ENCODE data around the gene MON2. TPM values are rescaled to one million over a fixed set of nuclear protein-coding genes. Genes with fewer than 3 reads are reported as not detected.
"Not testable (repeated sequence)": the region's sequence is repeated elsewhere in the genome, so short reads cannot be mapped to it uniquely, and the experiment has no call there.

MON2 gene
- total RNA-seq, 2 donors from 2014 or later = 30.3 to 43.3 TPM

GRCh38 chr12:62505786-62506185 lies 39.2 kb downstream of the MON2 start:
- no peak for DNase-seq
- H3K4me3 ChIP-seq (ENCODE audit: low read length) = no peak overlapping the region
- peaks cover 14% of the 10 kb centered on the region for H3K9me3 ChIP-seq (ENCODE audit: control insufficient read depth, low read length)
- H3K27me3 ChIP-seq (ENCODE audit: control insufficient read depth, insufficient read depth, low read length, poor library complexity, severe bottlenecking) = no peaks in the 10 kb centered on the region
- TF ChIP-seq, protein P1, sequence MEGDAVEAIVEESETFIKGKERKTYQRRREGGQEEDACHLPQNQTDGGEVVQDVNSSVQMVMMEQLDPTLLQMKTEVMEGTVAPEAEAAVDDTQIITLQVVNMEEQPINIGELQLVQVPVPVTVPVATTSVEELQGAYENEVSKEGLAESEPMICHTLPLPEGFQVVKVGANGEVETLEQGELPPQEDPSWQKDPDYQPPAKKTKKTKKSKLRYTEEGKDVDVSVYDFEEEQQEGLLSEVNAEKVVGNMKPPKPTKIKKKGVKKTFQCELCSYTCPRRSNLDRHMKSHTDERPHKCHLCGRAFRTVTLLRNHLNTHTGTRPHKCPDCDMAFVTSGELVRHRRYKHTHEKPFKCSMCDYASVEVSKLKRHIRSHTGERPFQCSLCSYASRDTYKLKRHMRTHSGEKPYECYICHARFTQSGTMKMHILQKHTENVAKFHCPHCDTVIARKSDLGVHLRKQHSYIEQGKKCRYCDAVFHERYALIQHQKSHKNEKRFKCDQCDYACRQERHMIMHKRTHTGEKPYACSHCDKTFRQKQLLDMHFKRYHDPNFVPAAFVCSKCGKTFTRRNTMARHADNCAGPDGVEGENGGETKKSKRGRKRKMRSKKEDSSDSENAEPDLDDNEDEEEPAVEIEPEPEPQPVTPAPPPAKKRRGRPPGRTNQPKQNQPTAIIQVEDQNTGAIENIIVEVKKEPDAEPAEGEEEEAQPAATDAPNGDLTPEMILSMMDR (conservative IDR thresholded peaks at IDR 0.05) = no peak
- H3K27me3 Mint-ChIP-seq (ENCODE audit: insufficient read depth) = no peaks in the 10 kb centered on the region
- peaks cover 51% of the 10 kb centered on the region for H3K36me3 ChIP-seq (ENCODE audit: control insufficient read depth, insufficient read depth, low read length)
- no peaks in the 10 kb centered on the region for H3K4me1 Mint-ChIP-seq
- 93% methylated on average over 1 of the region's 3 CpGs; no CpG with 5 or more reads in 1 of the 2 experiments for WGBS, 2 experiments (ENCODE audit: insufficient coverage in 1 of 2, insufficient read length in 1 of 2)
- H3K27ac Mint-ChIP-seq = no peak overlapping the region
- peaks cover 53% of the 10 kb centered on the region for H3K36me3 Mint-ChIP-seq (ENCODE audit: low read depth)
- no peaks in the 10 kb centered on the region for H3K4me1 ChIP-seq (ENCODE audit: control insufficient read depth, insufficient read depth, low read length)
- H3K9ac ChIP-seq (ENCODE audit: extremely low read depth, low read length, poor library complexity, severe bottlenecking) = no peak overlapping the region
- no peak overlapping the region for H3K27ac ChIP-seq (ENCODE audit: low read depth, low read length)
- peaks cover 9% of the 10 kb centered on the region for H3K9me3 Mint-ChIP-seq
- no peak overlapping the region for H3K4me3 Mint-ChIP-seq

GRCh38 chr12:62512901-62513300 lies 46.3 kb downstream of the MON2 start:
- Histone ChIP-seq H3K36me3 (ENCODE audit: control insufficient read depth, insufficient read depth, low read length) (peaks cover 42% of the 10 kb centered on the region), H3K4me1 (ENCODE audit: control insufficient read depth, insufficient read depth, low read length) (no peaks in the 10 kb centered on the region), H3K4me3 (ENCODE audit: low read length) (no peak overlapping the region), H3K27me3 (ENCODE audit: control insufficient read depth, insufficient read depth, low read length, poor library complexity, severe bottlenecking) (no peaks in the 10 kb centered on the region), H3K9ac (ENCODE audit: extremely low read depth, low read length, poor library complexity, severe bottlenecking) (no peak overlapping the region), H3K9me3 (ENCODE audit: control insufficient read depth, low read length) (peaks cover 54% of the 10 kb centered on the region), H3K27ac (ENCODE audit: low read depth, low read length) (no peak overlapping the region)
- H3K4me1 Mint-ChIP-seq = no peaks in the 10 kb centered on the region
- no peak overlapping the region for H3K4me3 Mint-ChIP-seq
- WGBS, 2 experiments (ENCODE audit: insufficient coverage in 1 of 2, insufficient read length in 1 of 2) = 96 to 100% methylated on average over 2 to 5 of the region's 5 CpGs
- peaks cover 71% of the 10 kb centered on the region for H3K36me3 Mint-ChIP-seq (ENCODE audit: low read depth)
- no peak for DNase-seq
- H3K27ac Mint-ChIP-seq = no peak overlapping the region
- H3K9me3 Mint-ChIP-seq = peaks cover 53% of the 10 kb centered on the region
- TF ChIP-seq, protein P1 (conservative IDR thresholded peaks at IDR 0.05) = no peak
- no peaks in the 10 kb centered on the region for H3K27me3 Mint-ChIP-seq (ENCODE audit: insufficient read depth)

DNA sequence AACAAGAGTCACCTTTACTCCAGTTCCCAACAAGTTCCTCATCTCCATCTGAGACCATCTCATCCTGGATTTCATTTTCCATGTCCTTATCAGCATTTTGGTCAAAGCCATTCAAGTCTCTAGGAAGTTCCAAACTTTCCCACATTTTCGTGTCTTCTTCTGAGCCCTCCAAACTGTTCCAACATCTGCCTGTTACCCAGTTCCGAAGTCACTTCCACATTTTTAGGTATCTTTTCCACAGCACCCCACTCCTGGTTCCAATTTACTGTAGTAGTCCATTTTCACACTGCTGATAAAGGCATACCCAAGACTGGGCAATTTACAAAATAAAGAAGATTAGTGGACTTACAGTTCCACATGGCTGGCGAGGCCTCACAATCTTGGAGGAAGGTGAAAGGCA lies 47.5 kb downstream of the MON2 start:
- H3K9ac ChIP-seq (ENCODE audit: extremely low read depth, low read length, poor library complexity, severe bottlenecking); H3K4me3 Mint-ChIP-seq; H3K27me3 Mint-ChIP-seq (ENCODE audit: insufficient read depth); H3K4me1 ChIP-seq (ENCODE audit: control insufficient read depth, insufficient read depth, low read length); H3K27ac Mint-ChIP-seq; H3K27ac ChIP-seq (ENCODE audit: low read depth, low read length); H3K4me3 ChIP-seq (ENCODE audit: low read length); H3K27me3 ChIP-seq (ENCODE audit: control insufficient read depth, insufficient read depth, low read length, poor library complexity, severe bottlenecking); H3K4me1 Mint-ChIP-seq; DNase-seq: not testable (repeated sequence)
- Mint-ChIP-seq H3K9me3 (peaks cover 53% of the 10 kb centered on the region), H3K36me3 (ENCODE audit: low read depth) (peaks cover 65% of the 10 kb centered on the region)
- WGBS, 2 experiments (ENCODE audit: insufficient coverage in 1 of 2, insufficient read length in 1 of 2) = 91 to 97% methylated on average over 3 of the region's 3 CpGs
- Histone ChIP-seq H3K9me3 (ENCODE audit: control insufficient read depth, low read length) (peaks cover 54% of the 10 kb centered on the region), H3K36me3 (ENCODE audit: control insufficient read depth, insufficient read depth, low read length) (peaks cover 44% of the 10 kb centered on the region)

- no peak overlapping the region for H3K4me3 ChIP-seq (ENCODE audit: low read length)
- Mint-ChIP-seq H3K27me3 (ENCODE audit: insufficient read depth) (no peaks in the 10 kb centered on the region), H3K4me3 (no peak overlapping the region), H3K36me3 (ENCODE audit: low read depth) (peaks cover 45% of the 10 kb centered on the region), H3K27ac (no peak overlapping the region), H3K4me1 (no peaks in the 10 kb centered on the region), H3K9me3 (peaks cover 32% of the 10 kb centered on the region)
- peaks cover 21% of the 10 kb centered on the region for H3K36me3 ChIP-seq (ENCODE audit: control insufficient read depth, insufficient read depth, low read length)
- no peaks in the 10 kb centered on the region for H3K4me1 ChIP-seq (ENCODE audit: control insufficient read depth, insufficient read depth, low read length)
- no peak overlapping the region for H3K27ac ChIP-seq (ENCODE audit: low read depth, low read length)
- TF ChIP-seq, protein P1 (conservative IDR thresholded peaks at IDR 0.05) = no peak
- H3K9me3 ChIP-seq (ENCODE audit: control insufficient read depth, low read length) = peaks cover 29% of the 10 kb centered on the region
- no peaks in the 10 kb centered on the region for H3K27me3 ChIP-seq (ENCODE audit: control insufficient read depth, insufficient read depth, low read length, poor library complexity, severe bottlenecking)
- no peak for DNase-seq
- no peak overlapping the region for H3K9ac ChIP-seq (ENCODE audit: extremely low read depth, low read length, poor library complexity, severe bottlenecking)
Measured at GRCh38 chr12:62516927-62517326, 50.3 kb downstream of the MON2 start.

Measured in endodermal cell (in vitro differentiated cells).